Endometrium (tissue), 2 donors: ENCODE data around the gene TBC1D14.
"Not testable (repeated sequence)": the region's sequence is repeated elsewhere in the genome, so short reads cannot be mapped to it uniquely, and the experiment has no call there.

Source experiments
- FAIRE-seq: peaks from 2 replicates; lab custom pipeline; 2012; peaks lifted over from hg19 to GRCh38; lab: Jason Lieb, UNC
- donor health status: control.
- donor health status: control.

TBC1D14 gene

DNA sequence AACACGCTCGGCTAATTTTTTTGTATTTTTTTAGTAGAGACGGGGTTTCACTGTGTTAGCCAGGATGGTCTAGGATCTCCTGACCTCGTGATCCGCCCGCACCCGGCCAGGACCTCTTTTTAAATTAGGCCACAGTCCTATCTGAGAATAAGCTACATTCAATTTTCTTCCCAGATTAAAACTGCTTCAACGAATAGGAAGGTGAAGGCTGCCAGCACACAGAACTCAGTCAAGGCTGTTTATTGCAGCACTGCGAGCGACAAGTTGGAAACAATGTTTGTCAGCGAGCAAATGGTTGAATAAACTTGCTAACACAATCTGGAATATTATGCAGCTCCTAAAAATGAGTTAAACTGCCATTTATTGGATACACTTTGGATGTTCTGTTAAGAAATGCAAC, 156.4 kb downstream of the TBC1D14 start:
- no peak for FAIRE-seq

- FAIRE-seq = no peak
Observed at GRCh38 chr4:7066493-7066892, 156.9 kb downstream of the TBC1D14 start.

- FAIRE-seq = no peak
Observed at GRCh38 chr4:7067126-7067451, 157.5 kb downstream of the TBC1D14 start.

DNA sequence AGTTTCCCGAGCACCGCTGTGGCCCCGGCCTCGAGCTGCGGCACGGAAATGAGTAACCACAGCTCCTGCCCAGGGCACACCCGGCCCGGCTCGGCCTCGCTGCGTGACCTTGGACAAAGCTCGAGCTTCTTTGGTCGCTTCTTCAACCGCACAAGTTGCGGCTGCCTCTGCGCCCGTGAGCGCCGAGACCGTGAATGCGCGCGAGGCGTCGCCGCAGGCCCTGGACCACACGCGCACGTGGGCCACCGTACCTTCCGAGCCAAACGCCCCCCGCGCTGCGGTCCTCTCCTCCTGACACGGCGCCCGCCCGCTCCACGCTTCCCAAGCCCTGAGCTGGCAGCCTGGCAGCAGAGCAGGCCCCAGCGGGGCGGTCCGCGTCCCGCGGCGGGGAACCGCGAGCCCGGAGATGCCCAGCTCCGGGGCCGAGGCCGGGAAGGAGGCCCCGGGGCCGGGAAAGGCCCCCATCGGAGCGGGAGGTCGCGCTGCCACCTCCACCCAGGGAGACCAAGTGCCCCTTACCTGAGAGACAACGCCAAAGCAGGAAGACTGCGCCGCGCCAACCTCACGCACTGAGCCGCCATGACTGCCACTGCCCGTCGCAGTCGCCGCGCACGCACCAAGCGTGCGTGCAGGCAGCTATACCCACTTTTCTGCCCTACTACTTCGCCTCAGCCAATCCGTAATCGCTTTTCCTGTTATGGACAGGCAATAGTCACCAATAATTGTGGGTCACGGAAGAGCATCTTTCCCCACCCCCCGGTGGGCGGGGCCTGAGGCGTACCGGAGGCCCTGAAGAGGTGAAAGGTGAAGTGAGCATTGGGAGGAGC, 158.0 kb downstream of the TBC1D14 start, which contains the start of gene GRPEL1:
TSS of gene GRPEL1 (minus strand) at position 613 of the 827 bp plus-strand sequence. CDS start at position 581, 32 bp downstream.
- FAIRE-seq = peak; percentile 94

DNA sequence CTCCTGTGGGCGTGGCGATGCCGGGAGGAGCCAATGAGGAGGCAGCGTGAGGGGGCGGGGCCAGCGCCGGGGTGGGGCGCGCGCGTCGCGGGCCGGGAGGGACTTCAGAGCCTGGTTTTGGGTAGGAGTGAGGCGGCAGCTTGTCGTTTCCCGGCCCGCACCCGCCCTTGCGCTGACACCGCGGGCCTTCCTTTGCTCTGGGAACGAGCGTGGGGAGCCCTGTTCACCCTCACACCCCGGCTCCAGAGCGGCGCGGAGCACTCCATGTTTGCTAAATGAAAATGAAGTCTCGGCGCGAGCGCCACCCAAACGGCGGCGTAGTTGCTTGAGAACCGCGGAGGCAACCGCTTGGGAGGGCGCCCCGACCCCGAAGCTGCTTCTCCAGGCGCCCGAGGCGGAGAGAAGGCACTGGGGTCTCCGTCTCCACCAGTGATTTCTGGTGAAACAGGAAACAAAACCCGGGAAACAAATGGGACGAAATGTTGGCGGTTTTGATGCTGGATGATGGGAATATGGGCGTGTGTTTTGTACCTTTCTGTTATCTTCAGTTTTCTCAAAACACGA, 158.7 kb downstream of the TBC1D14 start:
- FAIRE-seq = no peak

DNA sequence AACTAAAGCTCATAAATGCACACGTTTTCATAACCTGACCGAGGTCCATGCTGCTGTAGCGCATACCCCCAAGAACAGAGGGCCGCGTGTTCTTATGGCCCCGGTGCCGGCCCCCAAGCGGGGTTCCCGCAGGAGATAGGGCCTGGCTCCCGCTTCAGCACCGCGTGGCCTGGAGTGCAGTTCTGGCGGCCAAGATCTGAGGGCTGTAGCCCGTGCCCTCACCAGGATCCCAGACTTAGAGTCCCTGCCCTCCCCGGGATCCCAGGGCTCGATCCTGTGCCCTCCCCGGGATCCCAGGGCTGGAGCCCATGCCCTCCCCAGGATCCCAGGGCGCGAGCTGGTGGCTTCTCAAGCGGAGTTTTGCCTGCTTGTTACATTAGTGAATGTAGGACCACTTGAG, 159.3 kb downstream of the TBC1D14 start:
- no peak for FAIRE-seq

- no peak for FAIRE-seq
Observed at GRCh38 chr4:7070729-7071511, 161.3 kb downstream of the TBC1D14 start.

DNA sequence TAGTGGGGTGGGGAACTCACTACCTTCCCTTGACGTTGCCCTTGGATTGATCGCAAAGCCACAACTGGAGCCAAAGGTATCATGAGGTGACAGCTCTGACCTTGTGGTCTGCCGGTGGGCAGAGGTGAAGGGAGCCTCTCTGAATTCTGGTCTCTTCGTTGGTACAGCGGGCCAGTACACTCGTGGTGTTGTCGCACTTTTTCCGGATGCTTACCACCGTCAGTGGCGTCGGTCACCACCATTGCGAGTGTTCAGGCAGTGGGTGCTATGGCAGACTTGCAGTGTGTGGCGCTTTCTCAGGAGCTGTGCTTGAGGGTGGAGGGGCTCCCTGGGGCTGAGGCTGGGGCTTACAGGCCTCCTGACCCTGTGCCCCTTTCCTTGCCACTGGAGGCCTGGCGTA, 163.4 kb downstream of the TBC1D14 start:
- no peak for FAIRE-seq

GRCh38 chr4:7073526-7074390, 164.1 kb downstream of the TBC1D14 start:
- no peak for FAIRE-seq

GRCh38 chr4:7074426-7074825, 164.8 kb downstream of the TBC1D14 start:
- no peak for FAIRE-seq

DNA sequence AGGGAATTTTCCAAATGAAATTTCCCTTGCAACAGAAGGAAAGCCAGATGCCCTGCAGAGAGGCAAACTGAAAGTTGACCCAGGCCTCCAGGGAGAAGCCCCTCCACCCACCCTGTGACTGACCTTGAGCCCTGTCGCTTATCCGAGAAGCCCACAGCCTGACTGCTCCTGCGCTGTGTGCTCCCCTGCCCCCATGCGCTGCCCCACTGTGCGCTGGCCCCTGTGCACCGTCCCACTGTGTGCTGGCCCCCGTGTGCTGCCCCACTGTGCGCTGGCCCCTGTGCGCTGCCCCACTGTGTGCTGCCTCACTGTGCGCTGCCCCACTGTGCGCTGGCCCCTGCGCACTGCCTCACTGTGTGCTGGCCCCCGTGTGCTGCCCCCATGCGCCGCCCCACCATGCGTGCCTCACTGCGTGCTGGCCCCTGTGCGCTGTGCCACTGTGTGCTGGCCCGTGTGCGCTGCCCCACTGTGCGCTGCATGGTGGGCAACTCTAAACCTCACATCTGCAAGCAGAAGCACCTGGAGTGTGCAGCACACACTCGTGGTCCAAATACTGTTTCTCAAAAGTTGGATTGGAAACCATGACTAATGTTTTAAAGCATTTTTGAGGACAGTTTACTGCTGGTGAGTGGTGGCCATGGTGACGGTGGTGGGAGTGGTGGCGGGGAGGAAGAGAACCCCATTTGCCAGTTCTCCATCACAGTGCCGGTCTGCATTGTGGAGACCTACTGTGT, 166.5 kb downstream of the TBC1D14 start:
- FAIRE-seq = no peak

- FAIRE-seq = no peak
Observed at GRCh38 chr4:7076696-7077082, 167.1 kb downstream of the TBC1D14 start.

- no peak for FAIRE-seq
Observed at GRCh38 chr4:7077371-7077770, 167.7 kb downstream of the TBC1D14 start.

GRCh38 chr4:7078025-7078424, 168.4 kb downstream of the TBC1D14 start:
- no peak for FAIRE-seq

GRCh38 chr4:7079483-7079882, 169.9 kb downstream of the TBC1D14 start:
- FAIRE-seq = not testable (repeated sequence)

DNA sequence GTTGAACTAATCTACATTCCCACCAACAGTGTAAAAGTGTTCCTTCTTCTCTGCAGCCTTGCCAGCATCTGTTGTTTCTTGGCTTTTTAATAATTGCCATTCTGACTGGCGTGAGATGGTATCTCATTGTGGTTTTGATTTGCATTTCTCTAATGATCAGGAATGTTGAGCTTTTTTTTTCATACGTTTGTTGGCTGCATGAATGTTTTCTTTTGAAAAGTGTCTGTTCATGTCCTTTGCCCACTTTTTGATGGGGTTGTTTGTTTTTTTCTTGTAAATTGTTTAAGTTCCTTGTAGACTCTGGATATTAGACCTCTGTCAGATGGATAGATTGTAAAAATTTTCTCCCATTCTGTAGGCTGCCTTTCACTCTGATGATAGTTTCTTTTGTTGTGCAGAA, 170.3 kb downstream of the TBC1D14 start:
- FAIRE-seq = peak; percentile 23
